AG08395 (cell line): Measurements from ENCODE around the gene OR10G4.
"Not testable (repeated sequence)": the region's sequence is repeated elsewhere in the genome, so short reads cannot be mapped to it uniquely, and the experiment has no call there.

Experiments used
- DNase-seq: peaks from one replicate; pipeline ENCODE4 v3.0.0; 2012; ENCODE audit warnings: mixed read lengths, low spot score

The OR10G4 gene, protein sequence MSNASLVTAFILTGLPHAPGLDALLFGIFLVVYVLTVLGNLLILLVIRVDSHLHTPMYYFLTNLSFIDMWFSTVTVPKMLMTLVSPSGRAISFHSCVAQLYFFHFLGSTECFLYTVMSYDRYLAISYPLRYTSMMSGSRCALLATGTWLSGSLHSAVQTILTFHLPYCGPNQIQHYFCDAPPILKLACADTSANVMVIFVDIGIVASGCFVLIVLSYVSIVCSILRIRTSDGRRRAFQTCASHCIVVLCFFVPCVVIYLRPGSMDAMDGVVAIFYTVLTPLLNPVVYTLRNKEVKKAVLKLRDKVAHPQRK

GRCh38 chr11:124012697-124013096 lies at the start of gene OR10G4:
OR10G4 (plus strand) TSS chr11:124012997; CDS start chr11:124015575, 2,578 bp downstream.
- no peak for DNase-seq

DNA sequence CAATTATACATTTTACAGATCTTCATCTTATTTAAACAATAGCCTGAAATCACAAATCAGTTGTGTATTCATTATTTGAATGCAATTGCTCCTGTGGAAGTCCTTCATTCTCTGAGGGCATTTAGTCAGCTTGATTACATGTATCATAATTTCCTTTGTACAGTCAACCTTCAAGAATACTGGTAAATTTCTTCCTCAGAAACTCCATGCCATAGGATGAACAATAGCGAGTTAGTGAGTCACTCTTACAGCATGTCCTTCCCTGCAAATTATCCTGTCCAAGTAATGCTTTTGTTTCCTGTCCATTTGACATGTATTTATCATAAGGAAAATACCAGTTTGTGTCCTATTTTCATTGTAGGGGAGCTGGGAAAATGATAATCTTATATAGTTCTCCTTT lies 39.0 kb upstream of the OR10G4 start:
- peak; percentile 21 for DNase-seq

GRCh38 chr11:123976770-123977560 lies 35.8 kb upstream of the OR10G4 start:
- DNase-seq: no peak

DNA sequence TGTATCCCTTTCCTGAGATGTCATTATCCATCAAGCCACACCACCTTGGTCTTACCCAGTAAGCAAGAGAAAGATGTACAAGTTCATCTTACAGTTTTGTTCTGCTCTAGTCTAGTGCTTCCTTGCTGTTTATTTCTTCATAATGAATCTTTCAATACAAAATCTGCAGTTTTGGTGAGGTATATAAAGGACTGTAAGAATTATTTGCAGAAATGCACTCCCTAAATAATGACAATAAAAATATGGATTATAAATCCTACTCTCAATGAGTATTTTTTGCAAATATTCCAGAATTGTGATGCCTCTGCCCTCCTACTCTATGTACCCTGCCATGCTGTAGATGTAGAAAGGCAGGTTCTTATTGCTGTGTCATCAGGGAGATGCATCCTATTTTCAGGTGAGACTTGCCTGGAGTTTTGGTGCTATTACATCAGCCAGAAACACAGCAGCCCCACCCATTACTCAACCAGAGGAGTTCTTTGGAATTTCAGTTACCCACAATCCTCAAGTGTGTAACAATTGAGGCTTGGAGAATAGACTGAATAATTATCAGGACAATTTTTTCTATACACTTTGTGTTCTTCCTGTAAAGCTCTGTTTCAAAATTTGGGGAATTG lies 35.0 kb upstream of the OR10G4 start, which contains the start of gene OR10S1:
TSS of gene OR10S1 (minus strand) at position 51 of the 617 bp plus-strand sequence. CDS start 117 bp downstream, outside the sequence.
- no peak for DNase-seq

DNA sequence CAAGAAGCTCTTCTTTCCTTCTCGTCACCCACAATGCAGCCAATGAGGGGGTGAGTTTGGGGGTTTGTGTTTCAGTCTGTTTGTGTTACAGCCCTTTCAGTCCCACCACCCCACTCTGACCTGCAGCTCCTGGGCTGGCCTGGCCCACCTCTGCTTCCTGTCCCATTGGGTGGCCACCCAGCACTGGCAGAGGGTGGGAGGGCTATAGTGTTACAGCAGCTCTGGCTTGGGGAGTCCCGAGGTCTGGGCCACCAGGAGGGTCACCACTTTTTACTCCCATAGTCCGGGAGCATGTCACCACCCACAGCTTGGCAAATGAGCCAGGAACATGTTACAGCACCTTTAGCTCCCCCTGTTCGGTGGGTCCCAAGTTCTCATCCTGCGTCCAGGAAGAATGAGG lies 33.5 kb upstream of the OR10G4 start:
- DNase-seq: no peak

GRCh38 chr11:123995119-123995518 lies 17.7 kb upstream of the OR10G4 start, which contains the start of gene OR10G6:
OR10G6 (minus strand) TSS chr11:123995161; CDS start chr11:123995161, 0 bp downstream.
- DNase-seq: no peak

GRCh38 chr11:124015837-124016236 lies 3.0 kb downstream of the OR10G4 start:
- not testable (repeated sequence) for DNase-seq

DNA sequence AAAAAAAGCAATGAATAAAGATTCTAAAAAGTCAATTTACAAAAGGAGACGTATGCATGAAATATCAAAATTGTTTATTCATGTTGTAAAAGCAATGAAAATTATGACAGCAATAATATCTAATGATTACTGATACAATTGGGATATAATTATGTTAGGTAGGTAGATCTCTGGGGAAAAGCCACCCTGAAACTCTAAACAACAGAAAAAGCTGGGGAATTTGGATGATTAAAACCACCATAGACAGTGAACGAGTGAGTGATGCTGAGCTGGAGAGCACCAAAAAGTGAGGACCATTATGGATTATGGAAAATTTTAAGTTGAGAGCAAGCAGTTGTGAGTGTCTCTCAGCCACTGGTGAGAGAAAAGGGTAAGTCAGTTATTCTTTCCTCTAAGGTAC lies 13.7 kb downstream of the OR10G4 start, which contains the start of gene OR10G8:
TSS of gene OR10G8 (plus strand) at position 301 of the 400 bp plus-strand sequence. CDS start 2,825 bp downstream, outside the sequence.
- DNase-seq: no peak

- DNase-seq: no peak
These were observed 23.9 kb downstream of the OR10G4 start for GRCh38 chr11:124036666-124037065.

- DNase-seq: no peak
These were observed 26.8 kb downstream of the OR10G4 start for GRCh38 chr11:124039557-124039956.

- no peak for DNase-seq
These were observed 28.5 kb downstream of the OR10G4 start, which contains the start of gene OR10G7 for GRCh38 chr11:124041254-124041653. OR10G7 (minus strand) TSS chr11:124041325; CDS start chr11:124039001, 2,324 bp downstream.

DNA sequence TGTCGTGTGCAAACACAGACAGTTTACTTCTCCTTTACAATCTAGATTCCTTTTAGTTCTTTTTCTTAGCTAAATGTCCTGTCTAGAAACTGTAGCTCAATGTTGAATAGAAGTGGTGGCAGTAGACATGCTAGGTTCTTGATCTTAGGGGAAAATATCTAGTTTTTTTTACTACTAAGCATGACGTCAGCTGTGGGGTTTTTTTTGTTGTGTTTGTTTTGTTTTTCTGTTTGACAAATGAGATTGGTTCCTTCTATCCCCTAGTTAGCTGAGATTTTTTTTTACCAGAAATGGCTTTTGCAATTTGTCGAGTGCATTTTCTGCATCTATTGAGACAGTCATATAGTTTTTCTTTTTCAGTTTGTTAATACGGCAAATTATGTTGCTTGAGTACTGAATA lies 30.6 kb downstream of the OR10G4 start:
- no peak for DNase-seq

- DNase-seq: no peak
These were observed 38.0 kb downstream of the OR10G4 start for GRCh38 chr11:124050748-124051147.

GRCh38 chr11:124052966-124053365 lies 40.2 kb downstream of the OR10G4 start:
- DNase-seq: no peak
